C1 segment of cervical spinal cord (tissue), 14 donors: Measurements from ENCODE around the gene CECR2.

ENCODE experiments used
- DNase-seq, 14 donors: peaks; one replicate each; lab custom pipeline; 2025; lab: John Stamatoyannopoulos, UW

The CECR2 gene

DNA sequence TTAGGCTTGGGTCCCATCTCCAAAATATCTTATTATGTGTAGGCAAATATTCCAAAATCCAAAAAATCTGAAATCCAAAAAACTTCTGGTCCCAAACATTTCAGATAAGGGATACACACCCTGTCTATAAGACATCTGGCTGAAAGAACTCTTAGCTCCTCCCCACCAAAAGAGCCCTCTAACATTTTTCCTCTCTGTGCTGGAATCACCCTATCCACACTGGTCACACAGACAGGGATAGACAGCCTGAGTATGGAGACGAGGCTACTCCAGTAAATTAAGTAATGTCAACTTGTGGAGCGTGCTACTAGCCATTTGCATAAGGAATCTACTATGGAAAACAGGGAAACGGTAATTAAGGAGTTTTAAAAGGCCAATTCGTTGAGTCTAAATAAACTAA is 234.4 kb downstream of the CECR2 start:
- no peak for DNase-seq

DNA sequence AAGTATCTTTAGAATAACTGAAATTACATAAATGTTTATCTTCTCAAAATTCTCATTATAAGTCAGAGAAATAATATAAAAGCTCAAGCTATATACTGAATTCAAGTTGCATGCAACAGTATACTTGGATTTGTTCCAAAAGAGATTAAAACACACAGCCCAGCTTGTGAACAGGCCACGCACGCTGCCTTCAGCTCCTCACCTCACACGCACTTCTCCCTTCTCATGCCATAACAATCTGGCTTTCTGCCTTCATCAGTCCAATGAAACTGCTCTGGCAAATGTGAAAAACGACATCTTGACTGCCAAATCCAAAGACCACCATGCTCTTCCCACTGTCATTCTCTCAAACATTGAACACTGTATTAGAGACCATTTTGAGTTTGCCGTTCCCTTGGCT is 237.2 kb downstream of the CECR2 start:
- no peak for DNase-seq
